ENCODE measurements around the gene REST.
A peak's percentile ranks its signal among the peaks of the same experiment; 100 is the strongest.

The REST gene

GRCh38 chr4:56986952-56987351 is 79.3 kb downstream of the REST start:
- Mint-ChIP-seq H3K27me3 (ENCODE audit: low read depth) (no peaks in the 10 kb centered on the region), H3K4me1 (peaks cover 14% of the 10 kb centered on the region), H3K4me3 (no peak overlapping the region), H3K27ac (no peak overlapping the region), H3K36me3 (ENCODE audit: low read depth) (peaks cover 65% of the 10 kb centered on the region), H3K9me3 (no peaks in the 10 kb centered on the region)
- no peak for TF ChIP-seq CTCF (IDR thresholded peaks at IDR 0.05; ENCODE audit: unreplicated experiment in 3 of 3)

- no peak for TF ChIP-seq CTCF (IDR thresholded peaks at IDR 0.05; ENCODE audit: unreplicated experiment in 3 of 3)
- Mint-ChIP-seq H3K36me3 (ENCODE audit: low read depth) (peaks cover 73% of the 10 kb centered on the region), H3K9me3 (no peaks in the 10 kb centered on the region), H3K27ac (no peak overlapping the region), H3K4me3 (no peak overlapping the region), H3K4me1 (peaks cover 10% of the 10 kb centered on the region), H3K27me3 (ENCODE audit: low read depth) (no peaks in the 10 kb centered on the region)
These were observed 82.6 kb downstream of the REST start for GRCh38 chr4:56990109-56990905.

GRCh38 chr4:56995525-56995924 is 87.8 kb downstream of the REST start:
- no peaks in the 10 kb centered on the region for H3K9me3 Mint-ChIP-seq
- H3K27ac Mint-ChIP-seq = peak overlapping the region; percentile 83 to 94 (median 93)
- peak overlapping the region in 2 of 3 experiments; percentile 3 to 4 for H3K4me3 Mint-ChIP-seq
- peaks cover 17% of the 10 kb centered on the region for H3K4me1 Mint-ChIP-seq
- peaks cover 73% of the 10 kb centered on the region for H3K36me3 Mint-ChIP-seq (ENCODE audit: low read depth)
- no peak for TF ChIP-seq CTCF (IDR thresholded peaks at IDR 0.05; ENCODE audit: unreplicated experiment in 3 of 3)
- H3K27me3 Mint-ChIP-seq (ENCODE audit: low read depth) = no peaks in the 10 kb centered on the region

- no peak for TF ChIP-seq CTCF (IDR thresholded peaks at IDR 0.05; ENCODE audit: unreplicated experiment in 3 of 3)
- Mint-ChIP-seq H3K4me3 (no peak overlapping the region), H3K9me3 (no peaks in the 10 kb centered on the region), H3K27ac (no peak overlapping the region), H3K4me1 (peaks cover 11% of the 10 kb centered on the region), H3K27me3 (ENCODE audit: low read depth) (no peaks in the 10 kb centered on the region), H3K36me3 (ENCODE audit: low read depth) (peaks cover 70% of the 10 kb centered on the region)
These were observed 92.1 kb downstream of the REST start for GRCh38 chr4:56999751-57000150.

- no peak overlapping the region for H3K27ac Mint-ChIP-seq
- H3K36me3 Mint-ChIP-seq (ENCODE audit: low read depth) = peaks cover 62% of the 10 kb centered on the region
- H3K4me1 Mint-ChIP-seq = no peaks in the 10 kb centered on the region
- no peaks in the 10 kb centered on the region for H3K9me3 Mint-ChIP-seq
- no peak overlapping the region for H3K4me3 Mint-ChIP-seq
- TF ChIP-seq CTCF (IDR thresholded peaks at IDR 0.05; ENCODE audit: unreplicated experiment in 3 of 3) = no peak
- H3K27me3 Mint-ChIP-seq (ENCODE audit: low read depth) = no peaks in the 10 kb centered on the region
These were observed 105.9 kb downstream of the REST start for GRCh38 chr4:57013543-57014120.

Data from nephron (organoid).